Left lobe of liver (tissue), 2 donors: ENCODE data around the gene ZNF652. TPM values are rescaled to one million over a fixed set of nuclear protein-coding genes. Genes with fewer than 3 reads are reported as not detected.
A peak's percentile ranks its signal among the peaks of the same experiment; 100 is the strongest.
"Not testable (repeated sequence)": the region's sequence is repeated elsewhere in the genome, so short reads cannot be mapped to it uniquely, and the experiment has no call there.

Experiments used
- ATAC-seq: fragments of 200-7000 bp; cut with Tn5 transposase; one replicate; pipeline ENCODE4 v1.9.1; 2020; ENCODE audit warnings: mild to moderate bottlenecking, moderate library complexity
- DNase-seq: peaks from one replicate; pipeline ENCODE4 v3.0.0-alpha.2; 2020; ENCODE audit warnings: low spot score
- total RNA-seq: library from RNA; stranded (reverse); gene quantifications from one replicate; pipeline ENCODE4 v1.2.1, GENCODE V29; 2021
- donor health status: DM: no; HTN: no; CAD: no; lungs with moderate emphysema.
- donor health status: DM: no; HTN: yes; CAD: no.

ZNF652 gene
- total RNA-seq, 1 donor from 2014 or later: 38.6 TPM

DNA sequence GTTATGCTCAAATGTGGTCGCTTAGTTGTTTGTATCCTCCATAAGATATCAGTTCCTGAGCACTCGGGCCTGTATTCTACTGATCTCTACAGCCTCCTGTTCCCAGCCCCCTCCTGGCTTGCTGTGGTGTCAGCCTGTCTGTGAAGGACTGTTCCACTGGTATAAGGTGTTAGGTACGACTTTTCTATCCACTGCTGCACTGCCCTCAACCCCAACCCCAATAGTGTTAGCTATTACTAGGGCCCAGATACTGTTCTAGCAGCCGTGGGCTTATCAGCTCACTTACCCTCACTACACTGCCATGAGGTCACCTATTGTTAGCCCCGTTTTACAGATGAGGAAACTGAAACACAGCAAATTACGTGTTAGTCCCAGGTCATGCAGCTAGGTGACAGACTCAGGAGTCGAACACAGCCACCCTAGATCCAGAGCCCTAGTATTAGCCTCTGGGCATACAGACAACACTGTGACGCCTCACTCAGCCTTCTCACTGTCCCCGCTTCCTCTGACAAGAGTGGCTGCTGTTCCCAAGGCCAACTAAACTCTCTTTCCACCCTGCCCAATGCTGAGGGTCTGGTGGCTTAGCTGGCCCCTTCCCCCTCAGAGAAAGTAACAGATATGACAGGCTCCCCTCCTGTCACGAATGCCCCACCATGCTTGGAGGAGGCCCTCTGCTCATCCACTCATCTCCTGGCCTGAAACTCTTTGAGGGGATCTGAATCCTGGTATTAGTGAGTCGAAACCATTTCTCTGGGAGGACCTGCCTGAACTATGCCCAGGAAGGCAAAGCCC is 25.6 kb upstream of the ZNF652 start:
- ATAC-seq (no peak), DNase-seq (no peak)

DNA sequence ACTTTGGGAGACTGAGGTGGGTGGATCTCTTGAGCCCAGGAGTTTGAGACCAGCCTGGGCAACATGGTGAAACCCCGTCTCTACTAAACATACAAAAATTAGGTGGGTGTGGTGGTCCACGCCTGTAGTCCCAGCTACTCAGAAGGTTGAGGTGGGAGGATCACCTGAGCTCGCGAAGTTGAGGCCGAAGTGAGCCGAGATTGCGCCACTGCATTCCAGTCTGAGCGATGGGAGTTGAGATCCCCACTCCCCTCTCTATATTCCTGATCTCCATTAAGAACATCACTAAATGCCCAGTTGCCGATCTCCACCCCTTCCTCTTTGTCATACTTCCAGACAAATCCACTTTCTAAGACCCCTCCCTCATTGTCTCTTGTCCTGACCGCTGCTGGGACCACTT is 24.3 kb upstream of the ZNF652 start:
- DNase-seq (no peak), ATAC-seq (no peak)

DNA sequence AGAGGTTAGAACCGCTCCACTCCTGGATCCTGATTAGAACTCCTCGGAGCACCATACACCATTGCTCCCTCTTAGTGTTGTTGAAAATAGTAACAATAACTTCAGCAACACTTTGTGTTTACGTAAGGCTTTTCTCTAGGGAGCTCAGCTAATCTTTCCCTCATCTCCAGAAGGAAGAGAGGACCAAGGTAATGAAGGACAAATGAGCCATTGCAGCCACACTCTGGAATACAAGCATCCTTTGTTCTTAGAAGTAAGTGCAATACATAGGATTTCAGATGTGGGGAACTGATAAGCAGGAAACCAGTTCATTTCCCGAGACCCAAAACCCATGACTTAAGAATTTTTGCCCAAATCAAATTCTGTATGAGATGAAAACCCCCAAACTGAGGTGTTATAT is 22.9 kb upstream of the ZNF652 start:
- DNase-seq: no peak
- no peak for ATAC-seq

DNA sequence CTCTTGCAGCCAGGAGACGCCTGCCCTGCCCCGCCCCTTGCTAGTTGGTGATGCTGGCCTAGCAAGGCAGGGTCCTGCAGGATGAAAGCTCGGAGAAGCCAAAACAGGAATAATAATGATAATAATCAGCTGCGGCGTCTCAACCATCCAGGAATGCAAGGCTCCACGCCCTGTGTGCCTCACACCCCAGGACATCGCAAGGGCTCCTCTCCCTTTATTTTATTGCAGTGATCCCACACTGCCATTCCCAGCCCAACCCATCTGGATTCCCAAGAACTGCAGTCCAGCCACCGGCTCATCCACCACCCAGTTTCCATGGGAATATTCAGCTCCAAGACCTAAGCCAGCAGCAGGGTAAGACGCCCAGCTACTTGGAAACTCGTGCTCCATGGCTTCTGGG is 21.0 kb upstream of the ZNF652 start:
- DNase-seq (no peak), ATAC-seq (no peak)

DNA sequence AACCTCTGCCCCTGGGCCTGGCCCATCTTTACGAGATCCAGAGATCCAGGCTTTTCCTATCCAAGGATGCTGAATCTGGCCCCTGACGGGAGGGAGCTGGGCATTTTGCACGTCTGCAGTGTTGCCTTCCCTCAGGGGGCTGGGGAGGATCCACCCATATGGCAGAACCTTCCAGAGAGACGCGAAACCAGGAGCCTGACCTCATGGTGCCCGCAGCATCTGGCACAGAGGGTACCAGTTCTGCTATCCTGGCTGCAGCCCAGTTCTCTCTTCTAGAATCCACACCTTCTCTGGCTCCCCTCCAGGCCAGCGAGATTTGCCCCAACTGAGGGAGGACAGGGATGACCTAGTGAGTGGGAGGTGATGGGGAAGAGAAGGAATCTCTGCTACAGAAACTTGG is 20.5 kb upstream of the ZNF652 start:
- peak; percentile 76 for ATAC-seq
- DNase-seq: peak; percentile 88

DNA sequence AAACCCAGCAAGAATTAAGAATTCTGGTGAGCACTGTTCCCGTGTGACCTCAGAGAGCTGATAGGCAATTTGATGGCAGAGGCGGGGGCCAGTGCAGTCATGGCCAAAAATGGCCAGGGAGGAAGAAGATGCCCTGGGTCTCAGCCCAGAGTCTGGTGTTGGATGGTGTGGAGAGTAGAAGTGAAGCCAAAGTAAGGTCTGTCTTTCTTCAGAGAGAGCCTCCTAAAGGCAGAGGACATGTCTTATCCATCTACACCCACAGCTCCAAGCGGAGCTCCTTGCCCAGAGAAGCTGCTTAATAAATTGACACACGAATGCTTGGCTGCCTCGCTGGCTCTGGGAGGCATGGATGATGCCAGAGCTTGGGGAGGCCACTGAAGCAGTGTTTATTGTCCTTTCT is 19.7 kb upstream of the ZNF652 start:
- DNase-seq (no peak), ATAC-seq (no peak)

DNA sequence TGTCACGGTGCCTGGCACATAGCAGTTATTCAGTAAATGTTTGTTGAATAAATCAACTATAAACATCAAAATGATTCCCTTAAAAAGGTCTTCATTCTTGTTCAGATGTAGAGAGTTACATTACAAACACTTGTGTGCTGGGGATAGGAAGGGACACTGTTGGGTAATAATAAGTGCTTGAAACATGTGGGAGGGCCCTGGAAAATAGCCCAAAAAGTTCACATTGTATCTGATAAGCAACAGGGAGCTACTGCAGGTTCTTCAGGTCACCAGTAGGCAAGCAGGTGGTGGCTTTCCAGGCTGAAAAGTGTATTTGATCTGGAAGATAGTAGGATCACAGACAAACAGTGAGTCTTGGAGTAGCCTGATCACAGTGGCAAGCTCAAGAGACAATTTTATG is 19.0 kb upstream of the ZNF652 start:
- DNase-seq (peak; percentile 79), ATAC-seq (peak; percentile 84)

DNA sequence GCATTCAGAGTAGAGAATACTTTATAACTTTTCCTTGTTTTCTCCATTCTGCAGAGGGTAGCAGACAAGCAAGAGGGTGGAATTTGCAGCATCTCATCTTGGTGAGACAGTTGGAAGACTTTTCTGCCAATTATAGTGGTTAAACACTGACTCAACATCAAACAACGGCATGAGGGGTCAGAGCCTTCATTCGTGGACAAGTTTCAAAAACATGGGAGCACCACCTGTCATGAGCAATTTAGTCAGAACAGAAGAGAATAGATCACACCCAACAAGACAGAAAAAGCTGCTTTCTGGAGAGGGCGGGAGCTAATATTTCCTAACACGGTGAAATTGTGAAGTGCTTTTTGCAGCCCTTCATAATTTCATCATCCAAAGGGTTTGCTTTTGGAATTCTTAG is 17.9 kb upstream of the ZNF652 start:
- ATAC-seq (no peak), DNase-seq (no peak)

DNA sequence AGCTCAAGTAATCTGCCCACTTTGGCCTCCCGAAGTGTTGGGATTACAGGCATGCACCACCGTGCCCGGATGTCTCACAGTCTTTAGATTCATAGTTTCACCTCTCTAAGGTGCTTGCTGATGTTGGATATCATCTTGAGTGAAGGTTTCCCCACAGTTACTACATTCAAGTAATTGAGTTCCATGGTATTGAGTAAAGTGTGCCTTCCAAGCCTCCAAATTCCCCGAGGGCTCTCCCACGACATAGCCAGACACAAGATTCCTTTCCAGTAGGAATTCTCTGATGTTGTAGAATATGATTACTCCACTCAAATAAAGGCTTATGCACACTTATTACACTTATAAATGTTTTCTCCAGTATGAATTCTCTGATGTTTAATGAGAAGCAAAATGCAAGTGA is 16.3 kb upstream of the ZNF652 start:
- no peak for ATAC-seq

DNA sequence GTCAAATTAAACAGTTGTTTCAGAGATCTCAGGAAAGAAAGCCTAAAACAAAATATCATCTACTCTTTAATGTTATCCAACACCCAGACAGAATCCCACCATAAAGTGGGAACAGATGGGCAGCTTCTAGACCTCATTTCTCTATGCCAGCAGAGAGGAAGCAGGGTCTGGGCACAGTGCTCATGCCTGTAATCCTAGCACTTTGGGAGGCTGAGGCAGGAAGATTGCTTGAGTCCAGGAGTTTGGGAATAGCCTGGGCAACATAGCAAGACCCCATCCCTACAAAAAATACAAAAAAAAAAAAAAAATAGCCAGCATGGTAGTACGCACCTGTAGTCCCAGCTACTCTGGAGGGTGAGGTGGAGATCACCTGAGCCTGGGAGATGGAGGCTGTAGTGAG is 13.5 kb upstream of the ZNF652 start:
- DNase-seq (no peak), ATAC-seq (no peak)

More for the DNA sequence above, 16.3 kb upstream of the ZNF652 start:
- no peak for DNase-seq

DNA sequence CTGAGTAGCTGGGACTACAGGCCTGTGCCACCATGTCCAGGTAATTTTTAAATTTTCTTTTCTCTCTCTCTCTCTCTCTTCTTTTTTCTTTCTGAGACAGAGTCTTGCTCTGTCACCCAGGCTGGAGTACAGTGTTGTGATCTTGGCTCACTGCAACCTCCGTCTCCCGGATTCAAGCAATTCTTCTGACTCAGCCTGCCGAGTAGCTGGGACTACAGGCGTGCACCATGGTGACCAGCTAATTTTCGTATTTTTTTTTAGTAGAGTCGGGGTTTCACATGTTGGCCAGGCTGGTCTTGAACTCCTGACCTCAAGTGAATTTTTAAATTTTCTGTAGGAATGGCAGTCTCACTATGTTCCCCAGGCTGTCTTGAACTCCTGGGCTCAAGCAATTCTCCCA is 11.1 kb upstream of the ZNF652 start:
- ATAC-seq (no peak), DNase-seq (no peak)

DNA sequence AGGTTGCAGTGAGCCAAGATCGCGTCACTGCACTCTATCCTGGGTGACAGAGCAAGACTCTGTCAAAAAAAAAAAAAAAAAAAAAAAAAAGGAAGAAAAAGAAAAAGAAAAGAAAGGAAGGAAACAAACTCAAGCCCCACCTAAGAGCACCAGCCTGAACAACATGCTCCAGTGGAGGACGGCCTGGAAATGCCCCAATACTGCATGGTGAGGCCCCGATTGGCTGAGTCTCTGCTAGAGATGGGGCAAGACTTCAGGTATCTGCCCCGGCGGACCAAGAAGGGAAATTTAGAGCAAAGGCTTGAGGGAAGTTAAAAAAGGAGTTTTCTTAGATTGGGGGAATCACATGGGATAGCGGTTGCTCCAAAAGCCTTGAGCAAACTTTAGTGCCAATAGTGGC is 10.4 kb upstream of the ZNF652 start:
- ATAC-seq (no peak), DNase-seq (no peak)

DNA sequence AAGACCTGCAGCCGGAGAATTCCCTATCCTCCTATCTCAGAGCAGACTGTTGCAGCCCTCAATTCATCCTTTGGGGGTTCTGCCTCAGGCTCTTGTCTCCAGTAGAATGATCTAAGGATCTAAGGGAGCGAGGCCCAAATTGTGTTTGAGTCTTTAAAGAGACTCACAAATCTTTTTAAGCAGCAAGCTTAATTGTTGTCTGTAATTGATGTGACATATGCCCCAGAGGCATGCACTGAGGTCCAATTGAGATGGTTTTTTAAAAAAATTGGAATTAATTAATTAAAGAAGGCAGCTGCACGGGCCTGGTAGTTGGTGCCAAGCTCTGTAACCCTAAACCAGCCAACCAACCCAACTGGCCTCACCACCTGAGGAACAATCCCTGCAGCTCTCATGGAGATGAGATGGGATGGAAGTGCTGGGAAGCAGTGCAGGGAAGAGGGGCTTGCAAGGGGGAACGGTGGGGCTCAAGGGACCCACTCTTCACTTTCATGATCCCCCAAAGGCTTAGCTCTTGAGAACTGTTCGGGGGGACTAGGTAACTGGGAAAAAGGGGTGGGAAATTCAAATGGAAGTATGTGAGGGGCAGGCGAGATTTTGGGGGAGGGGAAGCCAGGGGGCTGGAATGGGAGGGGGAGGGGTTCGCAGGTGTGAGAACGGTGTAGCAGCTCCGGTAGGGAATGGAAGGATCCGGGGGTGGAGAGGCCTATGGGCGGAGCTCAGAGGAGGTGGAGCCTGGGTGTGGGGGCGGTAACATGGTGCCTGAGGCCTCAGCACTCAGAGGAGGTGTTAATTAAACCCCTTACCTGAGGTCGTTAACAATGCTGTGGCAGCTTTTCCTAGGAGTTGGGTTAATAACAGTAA is 9.2 kb upstream of the ZNF652 start:
- ATAC-seq: no peak
- DNase-seq: peak; percentile 29

DNA sequence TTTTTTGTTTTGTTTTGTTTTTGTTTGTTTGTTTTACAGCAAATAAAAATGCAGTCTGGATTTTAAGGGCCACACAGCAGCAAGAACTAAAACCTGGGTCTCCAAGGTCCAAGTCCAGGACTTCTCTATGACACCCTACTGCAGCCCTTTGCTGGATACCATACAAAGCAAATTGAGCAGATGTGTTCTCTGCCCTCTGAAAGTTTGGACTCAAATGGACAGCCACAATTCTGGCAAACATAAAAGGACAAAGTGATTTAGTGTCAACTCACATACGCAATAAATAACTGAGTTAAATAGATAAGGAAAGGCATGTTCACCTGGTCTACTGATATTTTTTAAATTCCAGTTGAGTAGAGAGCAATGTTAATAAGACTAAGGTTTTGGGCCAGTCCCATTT is 7.7 kb upstream of the ZNF652 start:
- ATAC-seq: peak; percentile 93
- peak; percentile 72 for DNase-seq

DNA sequence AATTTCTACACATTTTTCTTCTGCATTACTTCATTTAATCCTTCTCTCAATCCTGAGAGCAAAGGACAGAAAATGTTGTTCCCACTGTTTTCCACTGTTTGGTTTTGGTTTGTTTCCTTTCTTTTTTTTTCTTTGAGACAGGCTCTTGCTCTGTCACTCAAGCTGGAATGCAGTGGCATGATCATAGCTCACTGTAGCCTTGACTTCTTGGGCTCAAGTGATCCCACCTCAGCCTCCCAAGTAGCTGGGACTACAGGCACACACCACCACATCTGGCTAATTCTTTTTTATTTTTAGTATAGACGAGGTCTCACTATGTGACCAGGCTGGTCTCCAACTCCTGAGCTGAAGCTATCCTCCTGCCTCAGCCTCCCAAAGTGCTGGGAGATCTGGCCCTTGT is 7.0 kb upstream of the ZNF652 start:
- no peak for ATAC-seq
- no peak for DNase-seq

DNA sequence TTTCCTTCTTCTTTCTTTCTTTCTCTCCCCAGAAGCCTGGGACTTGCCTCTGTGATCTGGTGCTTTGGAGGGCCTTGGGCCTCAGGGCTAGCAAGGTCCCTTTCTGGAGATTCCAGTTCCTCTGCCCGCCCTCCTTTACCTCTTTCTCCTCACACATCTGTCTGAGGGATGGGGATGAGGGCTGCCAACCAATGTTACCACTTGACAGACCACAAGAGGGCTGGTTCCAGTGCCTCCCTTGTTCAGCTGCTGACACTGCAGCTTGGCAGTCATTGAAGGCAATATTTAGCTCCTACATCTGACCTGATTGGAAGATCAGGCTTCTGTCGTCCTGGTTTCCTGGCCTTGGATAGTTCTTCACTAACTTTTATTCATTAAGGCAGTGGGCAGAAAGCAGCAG is 3.6 kb upstream of the ZNF652 start:
- ATAC-seq (no peak), DNase-seq (no peak)

DNA sequence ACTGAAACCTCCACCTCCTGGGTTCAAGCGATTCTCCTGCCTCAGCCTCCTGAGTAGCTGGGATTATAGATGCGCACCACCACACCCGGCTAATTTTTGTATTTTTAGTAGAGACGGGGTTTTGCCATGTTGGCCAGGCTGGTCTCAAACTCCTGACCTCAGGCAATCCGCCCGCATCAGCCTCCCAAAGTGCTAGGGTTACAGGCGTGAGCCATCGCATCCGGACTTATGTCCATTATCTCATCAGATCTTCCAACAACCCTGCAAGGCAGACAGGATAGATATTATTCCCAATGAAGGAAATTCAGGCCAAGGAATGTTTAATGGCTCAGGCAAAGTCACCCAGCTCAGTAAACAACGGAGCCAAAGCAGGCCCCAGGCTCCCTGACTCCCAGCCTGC is 3.1 kb upstream of the ZNF652 start:
- not testable (repeated sequence) for DNase-seq, ATAC-seq

DNA sequence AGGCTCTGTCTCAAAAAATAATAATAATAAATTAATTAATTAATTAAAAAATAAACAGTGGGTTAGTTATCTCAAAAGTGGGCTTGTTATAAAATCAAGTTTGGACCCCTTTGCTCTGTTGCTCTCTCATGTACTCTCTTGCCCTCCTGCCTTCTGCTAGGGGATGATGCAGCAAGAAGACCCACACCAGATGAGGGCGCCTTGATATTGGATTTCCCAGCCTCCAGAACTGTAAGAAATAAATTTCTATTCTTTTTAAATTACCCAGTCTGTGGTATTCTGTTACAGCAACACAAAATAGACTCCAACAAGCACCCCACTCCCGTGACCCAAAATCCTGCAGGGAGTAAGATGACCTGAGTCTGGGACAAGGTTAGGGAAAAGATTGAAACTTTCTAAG is 2.1 kb upstream of the ZNF652 start:
- ATAC-seq (no peak), DNase-seq (no peak)

DNA sequence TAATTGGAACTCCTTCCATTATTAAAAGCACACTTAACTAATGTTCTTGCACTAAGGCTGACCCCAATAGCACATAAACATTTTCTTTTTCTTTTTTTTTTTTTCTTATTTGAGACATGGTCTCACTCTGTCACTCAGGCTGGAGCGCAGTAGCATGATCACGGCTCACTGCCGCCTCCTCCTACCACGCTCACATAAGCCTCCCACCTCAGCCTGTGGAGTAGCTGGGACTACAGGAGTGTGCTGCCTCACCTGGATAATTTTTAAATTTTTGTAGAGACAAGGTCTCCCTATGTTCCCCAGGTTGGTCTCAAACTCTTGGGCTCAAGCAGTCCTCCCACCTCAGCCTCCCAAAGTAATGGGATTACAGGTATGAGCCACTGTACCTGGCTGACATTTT is 1.2 kb upstream of the ZNF652 start:
- ATAC-seq (no peak), DNase-seq (no peak)

DNA sequence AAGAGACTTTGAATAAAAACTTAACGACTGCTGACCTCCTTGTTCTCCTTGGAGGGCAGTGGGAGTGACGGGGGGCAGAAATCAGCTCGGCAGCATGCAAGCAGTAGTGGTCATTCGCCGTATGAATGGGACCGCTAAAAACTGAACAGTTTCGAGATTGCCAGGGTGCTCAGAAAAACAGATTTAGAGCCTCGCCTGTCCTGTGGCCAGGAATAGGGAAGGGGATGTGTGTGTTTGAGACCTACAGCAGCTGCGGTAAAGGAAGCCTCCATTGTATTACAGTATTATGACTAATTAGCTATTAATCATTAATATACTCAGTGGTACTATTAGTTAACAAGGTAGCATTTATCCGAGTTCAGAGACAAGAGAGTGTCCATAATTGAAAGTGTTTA is 670 bp upstream of the ZNF652 start:
- ATAC-seq (no peak), DNase-seq (no peak)

DNA sequence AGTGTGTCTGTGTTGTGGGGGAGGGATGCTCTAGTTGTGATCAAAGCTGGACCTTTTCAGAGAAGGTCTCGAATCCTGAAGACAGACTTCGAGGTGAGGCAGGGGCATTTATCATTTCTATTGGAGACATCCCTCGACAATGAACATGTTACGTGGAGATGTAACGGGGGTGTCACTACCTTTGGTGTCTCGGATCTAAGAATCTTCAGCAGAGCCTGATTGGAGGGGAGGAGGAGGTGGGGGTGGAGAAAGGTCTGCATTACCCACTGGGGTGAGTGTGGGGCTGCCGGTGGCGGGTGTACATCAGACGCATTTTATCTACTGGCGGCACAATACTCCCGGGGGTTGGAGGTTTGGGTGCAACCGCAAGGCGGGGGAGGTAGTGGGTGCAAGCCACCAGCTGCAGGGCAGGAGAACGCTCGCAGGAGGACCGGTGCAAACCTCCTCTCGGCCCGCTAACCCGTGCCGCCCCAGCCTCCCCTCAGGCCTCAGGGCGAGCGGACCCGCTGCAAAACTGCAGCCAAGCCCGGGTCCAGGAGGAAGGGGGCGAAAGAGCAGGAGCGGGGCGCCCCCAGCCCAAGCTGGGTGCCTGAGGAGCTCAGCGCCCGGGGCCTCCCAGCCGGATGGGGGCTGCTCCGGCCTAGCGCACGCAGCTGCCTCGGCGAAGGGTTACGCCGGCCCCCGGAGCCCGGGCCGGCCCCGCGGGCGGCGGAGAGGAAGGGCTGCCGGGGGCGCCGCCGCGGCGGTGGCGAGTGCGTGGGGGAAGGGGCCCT is 735 bp downstream of the ZNF652 start:
- peak; percentile 8 for ATAC-seq
- DNase-seq: peak; percentile 64

DNA sequence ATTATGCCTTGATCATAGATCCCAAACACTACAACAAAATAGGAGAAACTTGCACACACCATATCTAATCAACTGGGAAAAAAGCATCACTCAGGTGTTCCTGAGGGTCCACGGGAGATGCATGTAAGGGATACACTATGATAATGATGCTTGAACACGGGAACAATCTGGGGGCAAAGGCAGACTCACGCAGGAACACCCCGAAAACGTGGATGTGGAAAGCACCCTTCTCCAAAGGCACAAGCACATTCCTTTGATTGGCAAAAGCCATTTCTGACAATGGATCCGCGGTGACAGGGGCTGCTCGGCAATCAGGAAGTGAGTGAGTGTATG is 1.3 kb downstream of the ZNF652 start:
- ATAC-seq: no peak
- DNase-seq: no peak
